HG03575 (cell line): ENCODE results near the gene SLC35B2.

Experiments
- ATAC-seq: cut with Tn5 transposase; IDR thresholded peaks from one replicate; pipeline ENCODE4 v1.9.1; 2021; ENCODE audit not compliant: unreplicated experiment, insufficient number of reproducible peaks, low FRiP score; ENCODE audit errors: extremely low read depth

Gene SLC35B2

GRCh38 chr6:44228031-44228430, 29.3 kb downstream of the SLC35B2 start:
- ATAC-seq: no peak

- ATAC-seq: no peak
Observed at GRCh38 chr6:44227148-44227793, 30.1 kb downstream of the SLC35B2 start.

- ATAC-seq: no peak
Observed at GRCh38 chr6:44226368-44227147, 30.8 kb downstream of the SLC35B2 start.

- no peak for ATAC-seq
Observed at GRCh38 chr6:44225579-44226325, 31.6 kb downstream of the SLC35B2 start.

- ATAC-seq: no peak
Observed at GRCh38 chr6:44224965-44225305, 32.4 kb downstream of the SLC35B2 start.

GRCh38 chr6:44224029-44224964, 33.0 kb downstream of the SLC35B2 start:
- no peak for ATAC-seq

- ATAC-seq: no peak
Observed at GRCh38 chr6:44223319-44224028, 33.9 kb downstream of the SLC35B2 start, which contains the start of gene SLC29A1. SLC29A1 (plus strand) TSS chr6:44223595; CDS start chr6:44227314, 3,719 bp downstream.

- ATAC-seq: no peak
Observed at GRCh38 chr6:44222486-44223318, 34.6 kb downstream of the SLC35B2 start.

- ATAC-seq: no peak
Observed at GRCh38 chr6:44221961-44222335, 35.4 kb downstream of the SLC35B2 start.

GRCh38 chr6:44221291-44221960, 35.9 kb downstream of the SLC35B2 start:
- ATAC-seq: no peak

GRCh38 chr6:44220913-44221290, 36.4 kb downstream of the SLC35B2 start:
- no peak for ATAC-seq

- ATAC-seq: no peak
Observed at GRCh38 chr6:44219815-44220784, 37.2 kb downstream of the SLC35B2 start.

- ATAC-seq: no peak
Observed at GRCh38 chr6:44219053-44219814, 38.1 kb downstream of the SLC35B2 start.

GRCh38 chr6:44217332-44218143, 39.8 kb downstream of the SLC35B2 start:
- ATAC-seq: no peak
